NCI-H345 treated with DMSO at 0.1 percent for 48 hours (cell line): ENCODE measurements around the gene CERS6.
"Not testable (repeated sequence)": the region's sequence is repeated elsewhere in the genome, so short reads cannot be mapped to it uniquely, and the experiment has no call there.

ENCODE experiments used
- DNase-seq: peaks from one replicate; lab custom pipeline; 2025; ENCODE audit not compliant: unreplicated experiment; lab: John Stamatoyannopoulos, UW

The CERS6 gene

DNA sequence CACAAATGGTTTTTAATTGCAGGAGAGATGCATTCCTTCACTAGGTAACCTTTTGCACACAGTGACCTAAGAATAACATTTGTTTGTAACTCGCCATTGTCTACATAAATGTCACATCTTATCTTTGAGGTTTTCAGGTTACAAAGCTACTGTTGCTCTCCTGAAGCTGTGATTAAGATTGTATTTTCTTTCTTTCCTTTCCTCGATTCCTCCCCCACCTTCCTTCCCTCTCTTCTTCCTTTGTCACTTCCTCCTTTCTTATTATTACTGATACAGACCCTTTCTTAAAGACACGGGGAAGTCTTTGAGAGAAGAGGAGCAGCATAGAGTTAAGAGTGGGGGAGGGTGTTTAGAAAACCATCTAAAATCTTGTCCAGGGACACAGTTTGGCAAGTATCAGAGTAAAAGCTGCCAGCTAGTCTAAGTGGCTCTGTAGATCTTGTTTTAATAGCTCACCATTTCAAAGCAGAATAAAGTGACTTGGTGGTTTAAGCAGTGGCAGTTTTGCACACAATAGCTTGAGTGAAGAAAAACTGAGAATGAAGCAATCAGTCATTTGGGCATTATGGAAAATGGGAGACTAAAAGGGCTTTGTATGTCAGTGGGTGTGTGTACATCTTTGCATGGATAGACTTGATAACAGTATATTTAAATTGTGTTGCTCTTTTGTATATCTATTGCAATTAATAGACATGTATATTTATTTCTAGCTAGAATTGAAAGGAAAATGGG is 10.9 kb downstream of the CERS6 start:
- DNase-seq, result no peak

GRCh38 chr2:168467729-168468128 is 11.7 kb downstream of the CERS6 start:
- no peak for DNase-seq

GRCh38 chr2:168468354-168468753 is 12.3 kb downstream of the CERS6 start:
- no peak for DNase-seq

DNA sequence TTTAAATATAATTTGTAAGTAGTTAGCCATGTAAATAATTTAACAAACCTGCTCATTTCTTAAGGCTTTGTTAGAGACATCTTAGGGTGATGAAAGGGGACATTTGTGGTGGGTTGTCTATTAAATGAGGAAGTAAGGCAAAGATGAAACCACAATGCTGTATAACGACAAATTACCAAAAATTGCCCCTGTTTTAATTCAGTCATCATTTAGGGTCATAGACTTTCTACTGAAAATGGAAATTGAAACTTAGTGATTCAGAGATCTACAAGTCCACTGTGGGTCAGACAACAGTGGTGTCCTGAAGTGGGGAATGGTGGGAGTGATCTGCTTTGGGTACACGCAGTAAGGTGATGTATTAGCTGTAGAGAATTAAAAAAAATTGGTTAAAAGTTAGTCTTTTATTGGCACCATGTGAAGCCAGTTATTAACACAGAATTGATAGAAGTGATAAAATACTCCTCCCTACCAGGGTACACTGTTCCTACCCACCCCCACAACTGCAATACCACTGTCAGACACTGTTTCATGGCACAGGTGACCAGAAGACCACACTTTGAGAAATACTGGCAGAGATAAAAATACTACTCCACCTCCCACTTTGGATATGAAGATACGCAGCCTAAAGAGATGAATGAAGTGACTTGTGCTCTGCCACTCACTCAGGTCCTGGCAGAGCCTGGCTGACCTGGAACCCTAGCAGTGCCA is 13.4 kb downstream of the CERS6 start:
- DNase-seq, result no peak

DNA sequence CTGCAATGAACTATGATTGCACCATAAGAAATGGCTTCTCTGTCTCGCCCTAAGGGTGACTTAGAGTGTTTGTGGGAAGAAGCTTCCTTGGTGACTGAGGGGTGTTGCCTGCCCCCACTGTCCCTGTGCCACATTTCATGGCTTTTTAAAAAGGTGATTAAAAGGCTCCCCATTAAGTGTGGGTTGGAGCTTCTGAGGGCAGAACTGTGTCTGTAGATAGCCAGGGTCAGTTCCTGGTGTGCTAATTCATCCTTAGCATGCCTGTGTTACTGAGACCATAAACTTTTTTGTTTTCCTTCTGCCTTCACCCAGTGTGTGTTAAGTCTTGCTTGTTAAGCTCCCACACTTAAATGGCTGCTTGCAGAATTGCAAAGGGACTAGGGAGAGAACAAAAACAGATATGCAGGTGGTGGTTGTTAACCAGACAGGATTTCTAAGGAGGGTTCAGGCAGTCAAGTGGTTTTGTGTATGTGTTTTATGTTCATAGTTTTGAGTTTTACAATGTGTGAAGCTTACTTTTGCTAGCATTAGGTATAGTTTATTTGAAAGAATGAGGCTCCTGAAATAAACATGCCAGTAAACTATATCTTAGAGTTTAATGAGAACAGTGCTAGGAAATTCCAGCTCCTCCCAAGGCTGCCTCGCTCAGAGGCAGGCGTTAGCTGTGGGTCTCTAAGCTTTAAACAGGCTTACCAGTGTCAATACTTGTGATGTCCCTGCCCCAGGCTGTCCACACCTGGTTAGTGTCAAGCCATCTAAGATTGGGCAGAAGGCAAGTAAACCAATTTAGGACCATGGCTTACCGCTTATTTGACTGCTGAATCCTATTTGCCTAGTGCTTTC is 14.5 kb downstream of the CERS6 start:
- no peak for DNase-seq

- DNase-seq, result no peak
Observed at GRCh38 chr2:168471163-168471475, 15.0 kb downstream of the CERS6 start.

DNA sequence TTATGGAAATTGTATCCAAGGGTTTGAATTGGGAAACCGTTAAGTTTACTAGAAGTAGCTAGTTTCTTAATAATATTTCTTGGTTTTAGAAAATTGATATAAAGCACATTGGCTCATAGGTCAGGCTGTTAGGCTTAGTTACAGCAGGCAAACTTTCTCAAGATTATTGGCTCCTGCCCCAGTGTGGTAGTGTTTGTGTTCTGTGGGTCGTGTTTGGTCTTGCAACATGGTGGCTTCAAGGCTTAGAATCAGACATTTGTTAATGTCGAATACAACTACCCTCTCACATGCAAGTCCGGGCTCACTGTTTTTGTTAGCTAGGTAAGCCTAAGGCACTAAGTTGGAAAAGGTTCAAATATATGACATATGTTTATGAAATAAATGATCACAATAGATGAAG is 19.6 kb downstream of the CERS6 start:
- no peak for DNase-seq

GRCh38 chr2:168478206-168478605 is 22.1 kb downstream of the CERS6 start:
- no peak for DNase-seq

DNA sequence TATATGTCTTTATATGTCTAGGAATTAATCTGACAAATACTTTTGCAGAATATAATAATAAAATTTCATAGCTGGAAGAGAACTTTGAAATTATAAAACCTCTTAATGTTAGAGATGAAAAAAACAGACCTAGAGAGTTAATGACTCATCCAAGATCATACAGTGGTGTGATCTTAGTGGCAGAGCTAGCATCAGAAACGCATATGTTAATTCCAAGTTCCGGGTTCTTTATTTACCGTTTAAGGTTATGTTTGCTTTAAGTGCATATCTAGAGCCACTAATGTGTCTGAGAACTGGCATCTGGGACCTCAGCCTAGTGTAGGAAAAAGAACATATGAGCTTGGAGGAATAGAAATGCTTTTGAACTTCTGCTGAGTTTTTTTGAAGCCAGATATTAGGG is 24.3 kb downstream of the CERS6 start:
- no peak for DNase-seq

DNA sequence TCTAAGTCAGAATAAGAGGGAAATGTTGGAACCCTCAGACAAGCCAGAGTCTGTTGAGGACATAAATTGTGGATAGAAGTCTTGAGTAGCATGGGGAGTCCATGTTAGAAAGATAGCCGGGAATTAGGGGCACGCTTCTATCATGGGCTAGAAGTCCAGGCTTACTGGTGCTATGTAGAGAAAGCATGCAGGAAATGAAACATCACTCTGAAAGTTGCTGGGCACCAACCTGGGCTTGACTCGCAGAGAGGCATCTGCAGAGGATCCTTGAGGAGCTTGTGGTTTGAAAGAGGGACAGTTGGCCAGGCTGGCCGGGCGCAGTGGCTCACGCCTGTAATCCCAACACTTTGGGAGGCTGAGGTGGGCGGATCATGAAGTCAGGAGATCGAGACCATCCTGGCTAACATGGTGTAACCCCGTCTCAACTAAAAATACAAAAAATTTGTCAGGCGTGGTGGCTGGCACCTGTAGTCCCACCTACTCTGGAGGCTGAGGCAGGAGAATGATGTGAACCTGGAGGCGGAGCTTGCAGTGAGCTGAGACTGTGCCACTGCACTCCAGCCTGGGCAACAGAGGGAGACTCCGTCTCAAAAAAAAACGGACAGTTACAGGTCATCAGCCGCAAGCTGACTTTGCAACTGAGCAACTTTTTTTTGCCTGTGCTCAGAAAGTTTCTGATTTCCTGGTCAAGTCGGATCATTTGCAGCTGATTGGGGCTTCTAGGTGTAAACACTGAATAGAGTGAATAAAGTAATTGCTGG is 24.9 kb downstream of the CERS6 start:
- no peak for DNase-seq

GRCh38 chr2:168482269-168482668 is 26.2 kb downstream of the CERS6 start:
- DNase-seq, result no peak

- DNase-seq, result no peak
Observed at GRCh38 chr2:168482952-168483831, 27.1 kb downstream of the CERS6 start.

DNA sequence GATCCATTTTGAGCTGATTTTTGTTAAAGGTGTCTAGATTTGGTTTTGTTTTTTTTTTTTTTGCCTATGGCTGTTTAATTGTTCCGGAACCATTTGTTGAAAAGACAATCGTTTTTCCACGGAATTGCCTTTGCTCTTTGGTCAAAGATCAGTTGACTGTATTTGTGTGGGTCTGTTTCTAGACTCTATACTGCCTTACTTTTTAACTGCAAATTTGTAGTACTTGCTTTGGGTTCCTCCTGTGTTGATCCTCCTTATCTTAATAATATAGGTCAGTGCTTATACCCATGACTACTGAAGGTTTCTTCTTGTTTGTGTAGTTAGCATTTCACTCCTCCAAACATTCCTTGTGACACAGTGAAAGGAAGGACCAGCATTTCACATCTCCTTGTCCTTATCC is 30.4 kb downstream of the CERS6 start:
- DNase-seq, result no peak

DNA sequence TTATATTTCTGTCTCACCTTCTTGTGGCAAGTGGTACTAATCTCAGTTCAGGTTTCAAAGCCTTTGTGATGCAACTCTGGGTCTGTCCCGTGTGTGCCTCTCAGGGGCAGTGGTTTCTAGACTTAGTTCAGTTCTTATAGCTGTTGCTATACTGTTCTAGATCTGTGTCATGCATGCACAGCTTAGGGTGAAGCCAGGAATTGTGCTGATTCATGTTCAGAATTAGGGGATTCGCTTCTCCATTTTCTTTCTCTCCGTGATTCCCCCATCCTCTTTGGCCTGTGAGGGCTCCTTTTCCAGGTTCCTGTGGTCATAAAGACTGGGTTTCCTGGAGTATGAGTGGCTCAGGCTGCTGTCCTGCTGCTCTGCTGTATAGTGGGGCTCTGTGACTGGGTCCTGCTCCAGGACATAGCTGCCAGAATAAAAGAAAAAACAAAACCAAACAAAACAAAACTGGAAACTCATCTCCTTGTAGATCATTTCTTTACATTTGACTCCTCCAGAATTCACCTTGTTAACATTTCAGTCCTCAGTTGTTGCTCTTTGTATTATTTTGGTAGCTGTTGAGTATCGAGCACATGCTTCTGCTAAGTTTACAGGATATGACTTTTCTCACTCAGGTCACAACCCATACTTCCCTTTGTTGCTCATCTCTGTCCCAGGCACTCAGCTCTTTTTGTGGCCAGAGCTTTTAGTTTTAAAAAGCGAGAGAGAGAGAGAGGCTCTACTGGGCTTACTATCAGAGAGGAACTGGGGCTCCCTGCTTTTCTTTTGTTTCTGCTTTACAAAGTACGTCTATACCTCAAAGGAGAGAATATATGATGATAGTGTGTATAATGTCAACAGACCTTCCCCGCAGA is 34.2 kb downstream of the CERS6 start:
- no peak for DNase-seq

DNA sequence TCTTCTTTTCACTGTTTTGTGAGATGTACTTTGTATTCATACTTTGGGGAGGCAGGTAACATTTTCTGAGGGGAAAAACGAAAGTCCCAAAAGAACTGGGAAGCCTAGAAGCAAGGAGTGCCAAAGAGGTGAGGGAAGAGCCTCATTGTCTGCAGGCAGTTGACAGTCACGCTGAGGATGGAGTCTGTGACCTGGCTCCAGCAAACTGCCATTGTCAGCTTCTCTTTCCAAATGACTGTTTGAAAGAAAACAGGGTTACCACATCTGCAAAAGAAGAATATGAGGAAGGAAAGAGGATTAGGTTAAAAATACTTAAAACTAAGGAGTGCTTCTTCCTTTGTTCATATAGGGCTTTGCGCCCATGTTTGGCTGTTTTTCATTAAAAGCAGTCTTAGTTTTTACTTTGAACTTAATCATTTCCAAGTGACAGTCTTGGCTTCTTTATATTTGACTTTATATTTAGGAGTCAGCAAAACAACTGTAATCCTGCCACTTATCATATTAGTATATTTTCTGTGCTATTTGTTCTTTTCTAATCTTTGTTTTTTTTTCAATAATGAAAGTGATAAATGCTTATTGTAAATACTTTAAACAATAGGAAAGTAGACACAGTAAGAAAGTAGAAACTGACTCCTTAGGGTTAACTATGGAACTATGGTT is 35.0 kb downstream of the CERS6 start:
- no peak for DNase-seq

GRCh38 chr2:168491728-168492127 is 35.7 kb downstream of the CERS6 start:
- DNase-seq, result not testable (repeated sequence)

- not testable (repeated sequence) for DNase-seq
Observed at GRCh38 chr2:168493219-168493618, 37.1 kb downstream of the CERS6 start.

GRCh38 chr2:168494190-168494711 is 38.2 kb downstream of the CERS6 start:
- DNase-seq, result no peak

- no peak for DNase-seq
Observed at GRCh38 chr2:168495524-168495923, 39.5 kb downstream of the CERS6 start.
